T-helper 1 cell (primary cell): ENCODE results near the gene TK2.
"Not testable (repeated sequence)": the region's sequence is repeated elsewhere in the genome, so short reads cannot be mapped to it uniquely, and the experiment has no call there.

Experiments
- DNase-seq, 5 donors: peaks; one replicate each; pipeline ENCODE4 v3.0.0-alpha.2; 2012 to 2020
- total RNA-seq, 4 donors: gene quantifications; one replicate each; lab custom pipeline; 2026; lab: John Stamatoyannopoulos, UW

The TK2 gene
- 12.1 to 15.0 (median 13.4) reads per million in 4 donors for total RNA-seq

DNA sequence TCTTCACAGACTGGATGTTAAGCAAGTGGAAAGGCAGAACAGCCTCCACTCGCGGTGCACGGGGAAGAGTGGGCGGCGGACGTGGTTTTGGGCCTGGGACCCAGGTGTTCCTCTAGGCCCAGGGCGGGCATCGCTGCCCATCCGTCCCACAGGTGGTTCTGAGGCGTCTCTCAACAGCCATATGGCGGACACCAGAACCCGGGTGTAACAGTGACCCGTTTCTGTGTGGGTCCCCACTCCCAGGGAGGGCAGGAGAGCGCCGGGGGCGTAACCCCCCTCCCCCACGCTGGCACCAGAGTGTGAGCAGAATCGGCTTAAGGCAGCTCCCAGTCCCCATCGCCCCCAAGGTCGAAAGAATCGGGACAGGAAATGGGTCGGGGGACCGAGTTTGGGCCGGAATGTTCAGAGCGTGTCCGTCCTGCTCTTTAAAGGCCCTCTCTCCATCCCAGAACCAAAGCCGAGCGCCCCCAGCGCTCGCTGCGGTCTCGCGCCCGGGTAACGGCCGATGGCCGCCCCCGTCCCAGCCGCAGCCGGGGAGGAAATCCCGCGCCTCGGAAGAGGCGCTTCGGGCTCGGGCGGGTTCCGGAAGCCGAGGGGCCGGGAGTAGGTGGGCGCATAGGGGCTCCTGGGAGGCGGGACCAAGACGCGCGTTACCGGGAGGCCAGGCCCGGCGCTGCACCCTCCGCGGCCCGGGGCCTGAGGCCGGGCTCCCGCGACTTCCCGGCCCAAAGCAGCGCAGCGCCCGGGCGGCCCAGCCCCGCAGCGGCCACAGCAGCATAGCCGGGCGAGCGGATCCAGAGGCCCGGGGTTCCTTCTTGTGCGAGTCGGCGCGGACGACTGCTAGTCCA, at the start of gene TK2:
Gene TK2, minus strand, starts transcription at position 839 of the 848 bp plus-strand sequence. Its CDS starts 61 bp downstream, at position 778.
- peak; percentile 27 to 52 (median 33) for DNase-seq

DNA sequence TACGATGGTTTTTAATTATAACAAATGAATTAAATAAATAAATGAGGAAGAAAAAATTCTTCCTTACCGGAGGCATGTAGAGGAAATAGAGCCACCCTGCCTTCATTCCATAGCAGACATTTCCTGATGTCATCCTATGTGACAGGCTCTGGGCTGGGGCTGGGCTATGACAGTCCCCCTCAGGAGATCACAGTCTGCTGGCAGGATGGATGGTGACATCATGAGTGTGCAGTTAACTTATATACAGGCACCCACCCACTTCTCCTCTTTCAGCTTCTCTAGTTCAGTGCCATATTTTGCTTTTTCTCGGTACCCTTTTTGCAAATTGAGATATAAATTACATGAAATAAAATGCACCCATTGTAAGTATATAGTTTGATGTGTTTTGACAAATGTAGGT, 48.2 kb upstream of the TK2 start:
- peak in 1 of 5 donors; percentile 58 for DNase-seq

DNA sequence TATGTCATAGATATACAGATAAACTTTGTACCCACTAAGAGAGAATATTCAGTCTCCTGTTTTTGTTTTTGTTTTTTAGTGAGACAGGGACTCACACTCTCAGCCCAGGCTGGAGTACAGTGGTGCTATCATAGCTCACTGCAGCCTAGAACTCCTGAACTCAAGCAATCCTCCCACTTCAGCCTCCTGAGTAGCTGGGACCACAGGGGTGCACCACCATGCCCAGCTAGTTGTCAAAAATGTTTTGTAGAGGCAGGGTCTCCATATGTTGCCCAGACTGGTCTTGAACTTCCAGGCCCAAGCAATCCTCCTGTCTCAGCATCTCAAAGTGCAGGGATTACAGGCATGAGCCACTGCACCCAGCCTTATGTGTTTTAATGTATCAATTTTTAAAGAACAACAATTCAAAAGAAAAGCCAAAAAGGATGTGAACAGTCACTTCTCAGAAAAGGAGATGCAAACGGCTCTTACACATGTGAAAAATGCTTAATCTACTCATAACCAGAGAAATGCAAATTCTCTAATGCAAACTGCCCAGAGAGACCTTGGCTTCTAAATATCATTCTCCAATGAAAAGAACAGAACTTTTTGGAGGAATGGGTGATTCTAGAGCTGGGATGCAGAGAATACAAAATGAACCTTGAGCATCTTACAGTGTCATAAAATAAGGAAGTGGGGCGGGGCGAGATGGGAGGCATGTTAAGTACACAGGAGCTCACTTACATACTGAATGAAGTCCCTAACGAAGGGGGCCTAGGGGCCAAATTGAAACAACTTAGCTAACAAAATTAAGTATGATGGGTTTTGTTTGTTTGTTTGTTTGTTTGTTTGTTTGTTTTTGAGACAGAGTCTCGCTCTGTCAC, 47.3 kb upstream of the TK2 start:
- DNase-seq, result peak in 1 of 5 donors; percentile 77

DNA sequence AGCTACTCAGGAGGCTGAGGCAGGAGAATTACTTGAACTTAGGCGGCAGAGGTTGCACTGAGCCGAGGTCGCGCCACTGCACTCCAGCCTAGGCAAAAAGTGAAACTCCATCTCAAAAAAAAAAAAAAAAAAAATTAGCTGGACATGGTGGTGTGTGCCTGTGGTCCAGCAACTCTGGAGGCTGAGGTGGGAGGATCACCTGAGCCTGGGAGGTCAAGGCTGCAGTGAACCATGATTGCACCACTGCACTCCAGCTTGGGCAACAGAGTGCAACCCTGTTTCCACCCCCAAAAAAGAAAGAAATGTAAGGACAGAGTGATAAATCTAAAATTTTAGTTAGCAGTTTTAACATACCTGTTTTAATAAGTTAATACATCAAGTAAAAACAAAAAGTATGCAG, 46.6 kb upstream of the TK2 start:
- DNase-seq, result not testable (repeated sequence)

DNA sequence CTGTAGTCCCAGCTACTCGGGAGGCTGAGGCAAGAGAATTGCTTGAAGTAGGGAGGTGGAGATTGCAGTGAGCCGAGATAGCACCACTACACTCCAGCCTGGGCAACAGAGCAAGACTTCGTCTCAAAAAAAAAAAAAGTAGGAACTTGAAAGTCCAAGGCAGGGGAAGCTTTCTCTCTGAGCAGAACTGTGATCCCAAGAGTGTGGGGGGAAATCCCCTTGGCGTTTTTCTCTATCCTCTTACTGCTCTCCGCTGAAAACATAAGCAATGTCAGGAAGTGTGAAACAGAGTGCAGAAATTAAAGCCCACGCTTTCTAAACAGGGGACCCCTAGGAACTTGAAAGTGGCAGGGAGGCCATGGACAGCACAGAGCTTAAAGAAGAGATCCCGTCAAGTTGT, 44.8 kb upstream of the TK2 start:
- DNase-seq, result no peak

DNA sequence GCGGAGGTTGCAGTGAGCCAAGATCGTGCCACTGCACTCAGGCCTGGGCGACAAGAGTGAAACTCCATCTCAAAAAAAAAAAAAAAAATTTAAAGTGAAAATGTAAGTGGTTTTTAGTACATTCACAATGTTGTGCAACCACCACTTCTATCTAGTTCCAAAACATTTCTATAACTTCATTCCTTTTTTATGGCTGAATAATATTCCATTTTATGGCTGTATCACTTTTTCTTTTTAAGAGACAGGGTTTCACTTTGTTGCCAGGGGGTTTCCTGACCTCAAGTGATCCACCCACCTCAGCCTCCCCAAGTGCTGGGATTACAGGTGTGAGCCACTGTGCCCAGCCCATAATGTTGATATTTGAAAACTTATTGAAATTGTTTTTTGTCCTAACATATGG, 42.9 kb upstream of the TK2 start:
- DNase-seq, result no peak

DNA sequence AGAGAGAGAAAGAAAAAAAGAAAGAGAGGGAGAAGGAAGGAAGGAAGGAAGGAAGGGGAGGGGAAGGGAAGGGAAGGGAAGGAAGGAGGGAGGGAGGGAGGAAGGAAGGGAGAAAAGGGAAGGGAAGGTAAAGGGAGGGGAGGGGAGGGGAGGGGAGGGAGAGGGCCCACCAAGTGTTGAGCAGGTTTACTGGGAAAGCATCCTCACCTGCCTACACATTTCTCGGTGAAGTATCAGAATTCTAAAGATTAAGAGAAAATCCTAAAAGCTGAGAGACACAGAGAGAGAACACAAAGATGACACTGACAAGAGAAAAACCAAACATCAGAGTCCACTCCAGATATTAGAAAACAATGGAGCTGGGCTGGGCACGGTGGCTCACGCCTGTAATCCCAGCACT, 42.3 kb upstream of the TK2 start:
- DNase-seq, result no peak

GRCh38 chr16:66591018-66591417, 41.1 kb upstream of the TK2 start:
- DNase-seq, result no peak

DNA sequence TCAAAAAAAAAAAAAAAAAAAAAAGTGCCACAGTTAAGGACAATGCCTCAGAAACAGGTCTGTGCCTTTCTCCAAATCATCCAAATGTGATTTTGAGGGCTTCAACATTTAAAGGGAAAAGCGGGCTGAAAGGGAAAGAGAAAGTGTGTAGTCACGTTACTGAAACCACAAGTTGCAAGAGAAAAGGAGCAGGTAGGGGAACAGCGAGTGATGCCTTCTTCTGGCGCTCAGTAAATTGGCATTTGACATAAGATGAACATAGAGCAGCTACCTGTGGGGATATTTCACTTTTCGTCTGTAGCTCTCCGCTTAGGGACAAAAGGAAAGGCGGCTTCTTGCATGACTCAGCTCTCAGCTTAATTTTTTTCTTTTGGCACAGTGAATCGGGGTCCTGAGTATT, 40.4 kb upstream of the TK2 start:
- peak in 1 of 5 donors; percentile 61 for DNase-seq

GRCh38 chr16:66588981-66589713, 39.2 kb upstream of the TK2 start:
- DNase-seq, result peak; percentile 30 to 80 (median 53)

DNA sequence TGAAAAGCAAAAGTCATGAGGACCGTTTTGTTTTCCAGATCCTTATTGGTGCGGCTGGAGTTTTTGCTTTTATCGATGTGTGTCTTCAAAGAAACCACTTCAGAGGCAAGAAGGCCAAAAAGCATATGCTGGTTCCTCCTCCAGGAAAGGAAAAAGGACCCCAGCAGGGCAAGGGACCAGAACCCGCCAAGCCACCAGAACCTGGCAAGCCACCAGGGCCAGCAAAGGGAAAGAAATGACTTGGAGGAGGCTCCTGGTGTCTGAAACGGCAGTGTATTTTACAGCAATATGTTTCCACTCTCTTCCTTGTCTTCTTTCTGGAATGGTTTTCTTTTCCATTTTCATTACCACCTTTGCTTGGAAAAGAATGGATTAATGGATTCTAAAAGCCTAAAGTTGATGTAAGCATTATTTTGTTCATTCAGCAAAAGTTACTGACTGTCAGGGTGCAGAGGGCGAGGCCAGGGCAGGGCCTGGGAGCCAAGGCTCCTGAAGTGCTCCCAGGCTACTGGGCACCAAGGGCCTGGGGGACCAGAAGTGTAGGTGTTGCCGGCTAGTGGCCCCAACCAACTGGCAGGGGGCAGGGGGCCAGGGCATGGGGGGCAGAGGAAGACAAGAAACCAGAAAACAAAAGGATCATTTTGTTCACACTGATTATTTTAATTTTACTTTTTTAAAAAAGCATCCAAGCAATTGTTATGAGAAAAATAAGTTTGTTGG, 38.1 kb upstream of the TK2 start:
- no peak for DNase-seq

GRCh38 chr16:66585481-66586239, 35.7 kb upstream of the TK2 start:
- DNase-seq, result no peak

- no peak for DNase-seq
Measured at GRCh38 chr16:66581246-66581952, 31.5 kb upstream of the TK2 start.

DNA sequence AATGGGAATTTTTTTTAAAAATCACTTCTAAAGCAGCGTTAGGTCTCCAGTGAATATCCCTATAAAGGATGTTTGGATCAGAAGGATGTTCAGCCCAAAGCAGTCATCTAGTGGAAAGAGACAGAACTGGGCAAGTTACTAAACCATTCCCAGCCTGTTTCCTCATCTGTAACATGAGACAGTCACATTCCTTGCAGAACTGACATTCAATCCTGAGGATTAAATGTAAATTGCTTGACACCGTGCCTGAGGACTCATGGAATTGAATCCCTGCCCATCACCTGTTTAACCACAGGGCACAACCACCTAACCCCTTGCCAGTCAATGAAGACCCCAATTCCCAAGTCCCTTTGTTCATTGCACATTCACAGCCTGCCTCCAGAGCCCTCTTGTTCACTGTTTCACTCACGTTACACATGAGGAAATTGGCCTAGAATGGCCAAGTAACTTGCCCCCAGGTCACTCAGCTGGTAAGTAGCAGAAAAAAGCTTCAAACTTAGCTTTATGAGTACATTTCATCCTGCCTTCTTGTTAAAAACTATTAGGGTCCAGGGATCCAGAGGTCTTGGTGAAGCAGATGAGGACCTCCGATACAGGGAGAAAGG, 30.8 kb upstream of the TK2 start:
- no peak for DNase-seq

GRCh38 chr16:66578651-66579531, 29.0 kb upstream of the TK2 start, which contains the start of gene CMTM2:
TSS of gene CMTM2 (plus strand) at chr16:66579463. CDS start at chr16:66579608, 145 bp downstream.
- no peak for DNase-seq

- DNase-seq, result no peak
Measured at GRCh38 chr16:66576296-66576695, 26.4 kb upstream of the TK2 start.

GRCh38 chr16:66575060-66575459, 25.1 kb upstream of the TK2 start:
- DNase-seq, result no peak

- no peak for DNase-seq
Measured at GRCh38 chr16:66574531-66574930, 24.6 kb upstream of the TK2 start.

- DNase-seq, result no peak
Measured at GRCh38 chr16:66574081-66574480, 24.2 kb upstream of the TK2 start.
